Stimulated activated CD8-positive, alpha-beta memory T cell treated with anti-CD3 and anti-CD28 coated beads, Interleukin-15, amount 100 ng/mL, for 1 hour (primary cell): Measurements from ENCODE around the gene EXOC4.
"Not testable (repeated sequence)": the region's sequence is repeated elsewhere in the genome, so short reads cannot be mapped to it uniquely, and the experiment has no call there.

Experiments used
- DNase-seq: peaks from one replicate; pipeline ENCODE4 v3.0.0-alpha.2; 2020; ENCODE audit warnings: low read depth

The EXOC4 gene

DNA sequence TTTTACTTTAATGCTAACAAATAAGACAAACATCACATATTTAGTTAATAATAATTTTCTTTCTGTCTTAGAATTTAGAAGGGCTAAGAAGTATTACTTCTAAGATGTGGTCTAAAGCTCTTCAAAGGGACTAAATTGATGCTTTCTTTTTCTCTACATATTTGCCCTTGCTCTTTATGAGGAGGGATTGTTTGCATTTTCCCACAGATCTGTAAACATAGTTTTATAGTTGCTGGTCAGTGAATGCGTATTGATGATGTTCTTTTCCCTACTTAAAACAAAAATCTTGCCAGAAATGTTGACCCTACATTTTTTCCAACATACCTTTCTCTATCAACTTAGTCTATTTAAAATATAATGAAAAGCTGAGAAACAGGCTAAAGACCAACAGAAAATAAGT is 501.8 kb downstream of the EXOC4 start:
- DNase-seq, result no peak

DNA sequence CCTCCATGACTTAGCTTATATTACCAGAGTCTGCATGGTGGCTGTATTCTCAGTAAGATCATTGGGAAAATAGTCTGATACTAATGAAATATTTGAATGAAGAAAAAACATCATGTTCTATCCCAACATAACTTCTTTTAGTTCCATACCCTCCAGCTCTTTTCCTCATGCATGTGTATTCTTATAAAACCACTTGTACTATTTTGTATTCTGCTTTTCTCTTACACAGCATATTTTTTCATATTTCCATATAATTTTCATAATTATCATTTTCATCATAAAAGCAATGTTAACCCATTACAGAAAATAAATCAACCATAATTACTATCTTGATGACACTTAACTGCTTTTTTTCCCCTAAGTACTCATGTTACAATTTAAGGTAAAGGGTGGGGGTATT is 503.0 kb downstream of the EXOC4 start:
- DNase-seq, result no peak

DNA sequence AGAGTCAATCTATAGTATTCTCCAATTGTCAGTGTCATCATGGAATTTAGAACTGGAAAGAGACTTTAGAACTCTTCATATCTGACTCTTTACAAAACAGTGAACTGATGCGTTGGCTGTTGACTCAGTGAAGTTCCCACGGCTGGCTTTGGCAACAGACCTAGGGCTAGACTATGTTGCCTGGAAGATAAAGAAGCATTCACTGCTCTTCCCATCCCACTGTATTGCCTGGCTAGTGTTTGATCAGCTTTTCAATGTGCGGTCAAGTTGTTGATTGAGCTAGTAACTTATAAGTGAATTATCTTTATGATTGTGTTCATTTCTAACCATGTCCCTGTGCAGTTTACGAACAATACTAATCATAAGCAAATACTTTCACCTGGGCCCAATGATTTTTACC is 508.6 kb downstream of the EXOC4 start:
- DNase-seq, result no peak

DNA sequence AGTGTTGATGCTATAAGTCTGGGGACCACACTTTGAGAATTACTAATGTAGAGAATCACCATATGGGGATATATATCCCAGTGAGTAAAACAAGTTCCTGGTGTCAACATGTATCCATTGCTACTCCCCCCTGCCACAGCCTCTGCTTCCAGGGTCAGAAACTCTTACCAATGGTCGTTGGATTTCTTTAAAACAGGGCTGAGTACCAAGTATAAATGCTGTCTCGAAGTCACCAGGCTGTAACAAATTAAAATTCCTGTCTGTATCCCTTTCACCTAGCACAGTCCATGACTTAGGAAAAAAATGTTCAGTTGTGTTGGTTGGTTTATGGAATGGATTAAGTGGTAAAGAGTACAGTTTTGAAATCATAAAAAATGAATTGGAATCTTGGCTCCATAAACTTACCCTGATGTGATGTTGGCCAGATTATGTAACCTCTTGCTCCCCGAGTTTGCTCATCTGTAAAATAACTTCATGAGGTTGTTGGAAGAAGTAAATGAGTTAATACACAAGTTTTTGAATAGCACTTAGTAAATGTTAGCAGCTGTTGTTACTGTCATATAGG is 510.3 kb downstream of the EXOC4 start:
- no peak for DNase-seq

DNA sequence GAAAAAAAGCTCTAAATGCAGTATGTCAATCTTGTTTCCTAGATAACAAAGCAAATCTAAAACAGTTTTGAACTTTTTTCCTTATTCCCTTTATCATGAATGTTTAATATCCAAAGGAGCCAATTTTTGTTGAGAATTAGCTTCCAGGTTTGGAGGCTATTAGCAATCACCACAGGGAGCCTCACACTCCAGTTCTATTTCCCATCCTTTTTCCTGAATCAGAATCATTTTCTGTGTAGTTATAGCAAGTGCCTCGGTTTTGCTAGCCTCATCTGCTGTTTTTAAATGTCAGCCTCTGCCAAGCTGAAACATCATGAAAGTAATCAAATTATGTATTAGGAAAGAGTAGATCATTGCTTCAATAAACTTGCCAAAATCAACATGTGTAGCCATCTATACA is 516.8 kb downstream of the EXOC4 start:
- no peak for DNase-seq

DNA sequence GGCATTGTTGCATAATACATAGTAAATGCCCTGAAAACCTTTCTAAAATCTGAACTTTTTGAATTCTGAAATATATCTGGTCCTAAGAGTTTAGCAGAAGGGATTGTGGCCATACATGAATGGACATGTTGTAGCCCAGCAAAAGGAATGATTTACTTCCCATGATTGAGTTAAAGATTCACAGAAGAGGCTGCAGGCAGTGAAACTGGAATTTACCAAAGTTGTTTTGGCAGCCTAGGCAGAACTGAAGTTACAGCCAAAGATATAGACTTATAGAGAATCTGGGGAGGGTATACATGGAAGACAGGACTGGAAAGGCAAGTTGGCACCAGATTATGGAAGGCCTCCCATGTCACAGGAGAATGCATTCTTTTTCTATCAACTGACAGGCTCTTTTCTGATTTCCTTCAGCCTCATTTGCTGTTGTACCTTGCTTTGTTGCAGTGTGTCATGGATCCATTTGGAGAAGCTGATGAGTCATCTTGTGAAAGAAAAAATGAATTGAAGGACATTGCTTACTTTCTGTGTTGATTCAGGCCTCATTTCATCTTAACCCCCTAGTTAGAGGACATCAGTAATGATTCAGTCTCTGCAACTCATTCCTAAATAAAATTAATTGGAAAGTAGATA is 518.1 kb downstream of the EXOC4 start:
- DNase-seq, result no peak

DNA sequence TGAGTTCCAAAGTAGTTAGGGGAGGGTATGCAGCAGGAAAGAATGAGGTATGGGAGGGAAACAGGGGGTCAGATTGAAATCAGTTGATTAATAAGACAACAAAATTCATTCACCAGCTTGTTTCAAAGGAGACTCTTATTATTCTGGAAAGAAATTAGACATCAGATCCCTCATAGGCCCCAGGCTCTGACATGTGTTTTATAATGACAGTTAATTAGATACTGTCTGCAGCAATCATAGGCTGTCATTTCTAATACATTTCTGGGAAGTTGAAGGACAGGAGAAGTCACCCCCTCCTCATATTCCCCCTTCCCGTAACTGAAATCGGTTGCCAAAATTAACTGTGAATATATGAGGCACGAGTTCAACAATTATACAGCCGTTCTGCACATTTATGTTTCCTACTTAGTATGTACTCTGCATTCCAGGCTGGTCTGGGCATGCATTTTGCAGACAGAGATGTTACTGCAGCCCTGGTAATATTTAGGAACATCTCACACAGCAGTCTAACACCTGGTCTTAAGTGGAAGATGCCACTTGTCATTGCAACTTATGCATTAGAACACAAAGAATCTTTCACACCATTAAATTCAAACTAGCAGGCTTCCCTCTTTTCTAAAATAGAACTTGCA is 519.0 kb downstream of the EXOC4 start:
- no peak for DNase-seq

DNA sequence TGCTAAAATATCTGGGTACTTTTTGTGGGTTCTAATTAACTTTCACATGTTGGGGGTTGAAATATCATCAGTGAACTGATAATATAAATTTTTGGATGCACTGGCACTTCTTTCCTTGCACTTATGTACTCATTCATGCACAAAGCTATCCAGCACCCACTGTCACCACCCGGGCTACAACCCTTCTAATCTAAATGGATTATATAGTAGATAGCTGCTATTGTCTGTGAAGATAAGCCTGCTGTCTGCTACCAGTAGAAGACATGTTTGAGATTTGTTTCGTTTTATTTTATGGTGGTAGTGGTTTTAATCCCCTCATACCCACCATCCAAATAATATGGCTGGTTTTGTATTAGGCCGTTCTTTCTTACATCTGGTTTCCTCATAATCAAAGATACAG is 520.7 kb downstream of the EXOC4 start:
- DNase-seq, result no peak

DNA sequence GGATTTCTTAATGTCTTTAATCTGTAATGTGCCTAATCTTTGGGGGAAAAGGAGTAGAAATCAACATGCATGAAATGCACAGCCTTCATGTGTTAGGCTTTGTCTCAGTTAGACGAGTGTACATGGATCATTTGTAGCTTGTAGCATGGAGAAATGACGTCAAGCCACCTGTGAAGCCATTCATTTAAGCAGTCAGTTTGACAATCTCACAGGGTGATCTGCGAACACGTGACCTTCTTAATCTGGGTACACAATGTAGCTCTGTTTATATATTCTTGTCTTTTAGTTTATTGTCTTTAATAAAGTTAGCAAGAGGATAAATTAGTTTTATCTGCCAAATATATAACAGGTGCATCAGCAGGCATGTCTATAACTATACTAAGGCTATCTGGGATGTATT is 522.3 kb downstream of the EXOC4 start:
- no peak for DNase-seq

DNA sequence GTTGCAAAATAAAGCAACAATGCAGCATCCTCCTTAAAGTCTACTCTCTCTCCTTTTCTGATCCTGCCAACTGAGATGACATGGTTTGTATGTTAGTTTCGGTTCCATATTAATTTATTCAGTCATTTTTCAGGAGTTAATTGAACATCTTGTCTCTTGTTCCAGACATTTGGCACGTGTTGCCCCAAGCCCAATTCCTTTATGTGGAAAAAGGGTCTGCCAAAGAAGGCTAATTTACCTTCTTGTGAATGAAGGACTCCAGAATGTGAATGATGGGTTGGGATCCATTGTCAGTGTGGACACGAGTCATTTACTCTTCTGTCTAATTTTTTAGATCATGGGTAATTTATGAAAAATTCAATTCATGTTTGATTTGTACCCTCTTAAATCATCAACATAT is 523.4 kb downstream of the EXOC4 start:
- no peak for DNase-seq

DNA sequence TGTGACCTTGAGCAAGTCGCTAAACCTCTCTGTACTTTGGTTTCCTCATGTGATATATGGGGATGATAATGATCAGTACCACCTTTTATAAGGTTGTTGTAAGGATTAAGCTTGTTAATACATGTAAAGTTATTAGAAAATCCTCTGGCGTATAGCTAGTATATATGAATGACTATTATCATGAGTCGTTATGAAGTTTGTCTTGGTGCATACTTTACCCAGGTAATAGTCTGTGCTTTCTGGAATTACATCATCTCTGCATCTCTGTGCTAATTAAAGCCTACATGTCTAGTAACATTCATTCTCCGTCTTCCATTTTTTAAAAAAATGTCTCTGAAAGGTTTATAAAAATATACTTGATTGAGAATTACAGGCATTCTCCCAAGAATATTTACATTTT is 524.8 kb downstream of the EXOC4 start:
- no peak for DNase-seq

DNA sequence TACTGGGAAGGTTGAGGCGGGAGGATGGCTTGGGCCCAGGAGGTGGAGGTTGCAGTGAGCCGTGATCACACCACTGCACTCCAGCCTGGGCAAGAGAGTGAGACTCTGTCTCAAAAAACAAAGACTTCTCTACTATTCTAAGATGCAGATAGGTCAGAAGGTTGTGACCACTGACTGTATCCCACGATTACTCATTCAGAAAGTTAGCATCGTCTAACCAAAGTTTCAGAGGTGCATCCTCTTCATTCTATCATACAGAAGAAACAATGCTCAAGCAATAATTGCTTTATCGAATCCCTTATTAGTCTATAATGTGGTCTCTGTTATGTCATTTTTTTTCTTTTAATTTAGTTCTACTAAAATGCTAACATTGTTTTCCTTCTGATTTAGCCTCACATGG is 525.6 kb downstream of the EXOC4 start:
- DNase-seq, result no peak

DNA sequence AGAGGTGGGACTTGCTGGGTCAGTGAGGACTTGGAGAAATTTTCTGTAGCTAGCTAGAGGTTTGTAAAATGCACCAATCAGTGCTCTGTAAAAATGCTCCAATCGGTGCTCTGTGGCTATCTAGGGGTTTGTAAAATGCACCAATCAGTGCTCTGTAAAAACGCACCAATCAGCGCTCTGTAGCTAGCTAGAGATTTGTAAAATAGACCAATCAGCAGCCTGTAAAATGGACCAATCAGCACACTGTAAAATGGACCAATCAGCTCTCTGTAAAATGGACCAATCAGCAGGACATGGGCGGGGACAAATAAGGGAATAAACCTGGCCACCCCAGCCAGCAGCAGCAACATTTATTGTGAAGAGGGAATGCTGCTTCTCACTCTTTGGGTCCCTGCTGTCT is 526.7 kb downstream of the EXOC4 start:
- DNase-seq, result not testable (repeated sequence)

DNA sequence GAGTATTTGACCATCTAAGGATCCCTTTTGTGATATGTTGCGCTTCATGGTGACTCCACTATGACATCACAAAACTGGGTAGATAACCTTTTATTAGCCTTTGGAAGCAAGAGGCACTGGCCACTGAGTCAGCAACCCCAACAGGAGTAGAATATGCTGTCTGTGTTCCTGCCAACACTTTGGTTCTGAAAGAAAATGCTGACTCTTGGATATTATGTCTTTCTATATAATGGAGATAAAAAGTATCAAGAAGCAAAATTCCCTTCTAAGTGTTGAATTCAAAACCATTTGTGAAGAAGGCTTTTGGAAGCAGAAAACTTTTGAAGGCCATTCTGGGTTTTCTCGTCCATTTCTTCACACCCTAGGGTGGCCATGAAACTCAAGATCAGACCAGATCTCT is 528.0 kb downstream of the EXOC4 start:
- DNase-seq, result no peak

DNA sequence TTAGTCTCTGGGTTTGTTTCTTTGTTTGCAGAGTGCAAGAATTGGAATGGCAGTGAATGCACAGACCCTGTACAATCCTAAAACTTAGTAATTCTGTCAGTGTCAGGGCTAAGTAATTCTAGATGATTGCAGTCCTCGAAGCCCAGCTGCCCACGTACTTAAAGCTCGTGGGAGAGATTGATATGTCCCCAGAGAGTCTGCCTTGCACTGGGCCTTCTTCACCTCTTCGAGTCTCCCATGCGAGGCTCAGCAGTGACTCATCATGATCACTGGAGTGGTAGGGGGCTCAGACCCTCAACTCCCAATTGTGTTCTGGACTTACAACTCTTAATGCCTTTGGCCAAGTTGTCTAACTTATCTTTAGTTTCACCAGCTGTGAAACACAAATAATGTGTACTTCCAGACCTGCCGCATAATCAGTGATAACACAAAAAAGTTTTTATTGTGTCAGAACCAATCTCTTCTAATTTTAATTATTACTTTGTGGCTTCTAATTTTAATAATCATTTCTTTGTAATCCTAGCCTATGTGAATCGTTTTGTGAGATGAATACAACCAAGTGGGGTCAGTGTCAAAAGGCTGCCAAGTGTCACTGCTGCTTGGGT is 528.7 kb downstream of the EXOC4 start:
- DNase-seq, result no peak

DNA sequence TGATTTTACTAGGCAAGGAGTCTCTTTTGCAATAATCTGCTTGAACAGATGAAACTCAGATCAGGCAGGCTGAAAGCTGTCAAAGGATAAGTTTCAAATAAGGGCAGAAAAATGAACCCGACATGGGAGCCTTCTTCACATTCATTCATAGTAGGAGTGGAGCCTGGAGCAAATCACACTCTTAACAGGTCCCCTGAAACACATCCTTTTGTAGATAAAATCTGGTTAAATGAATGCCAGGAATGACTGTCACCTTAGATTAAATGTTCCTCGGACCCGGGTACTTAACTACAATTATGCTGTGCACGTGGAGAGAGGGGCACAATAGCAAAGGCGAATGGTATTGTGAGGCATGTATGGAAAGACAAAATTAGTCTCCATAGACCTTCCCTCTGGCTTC is 529.6 kb downstream of the EXOC4 start:
- DNase-seq, result no peak

DNA sequence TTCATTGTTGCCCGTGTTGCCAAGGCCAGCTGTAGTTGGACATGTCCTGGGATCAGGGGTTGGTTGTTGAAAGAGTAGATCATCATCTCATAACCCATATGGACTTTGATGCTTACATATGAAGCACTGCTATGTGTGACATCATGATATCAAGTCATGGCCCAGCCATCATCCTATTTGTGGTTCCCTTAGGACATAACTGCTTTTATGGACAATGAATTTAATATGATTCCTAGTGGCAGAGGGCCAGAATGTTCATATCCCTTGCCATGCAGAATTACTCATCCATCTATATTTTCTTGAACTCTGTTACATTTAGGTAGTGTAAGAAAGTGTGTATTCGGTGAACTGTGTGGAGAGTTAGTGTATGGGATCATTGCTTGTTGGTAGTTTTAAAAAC is 530.4 kb downstream of the EXOC4 start:
- DNase-seq, result no peak

DNA sequence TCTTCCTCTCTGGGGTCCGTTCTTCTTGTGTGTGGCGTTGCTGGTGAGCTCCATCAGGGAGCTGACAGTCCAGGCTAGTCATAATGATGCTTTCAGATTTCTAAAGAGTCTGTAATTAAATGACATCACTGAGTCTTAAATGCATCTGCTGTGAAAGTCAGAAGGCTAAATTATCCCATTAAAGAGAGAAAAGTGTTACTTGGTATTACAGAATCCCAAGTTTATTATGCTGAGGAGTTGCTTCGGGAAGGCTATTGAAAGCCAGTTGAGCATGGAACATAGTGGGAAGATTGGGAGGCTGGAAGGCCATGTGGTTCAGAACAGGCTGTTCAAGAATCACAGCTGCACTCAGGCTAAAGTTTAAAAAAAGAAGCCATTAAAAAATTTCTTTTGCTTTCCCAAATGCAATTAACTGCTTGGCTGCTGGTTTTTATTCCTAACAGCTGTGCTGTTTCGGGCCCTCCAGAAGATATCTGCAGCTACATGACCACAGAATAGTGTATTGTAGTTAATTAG is 531.7 kb downstream of the EXOC4 start:
- DNase-seq, result no peak

DNA sequence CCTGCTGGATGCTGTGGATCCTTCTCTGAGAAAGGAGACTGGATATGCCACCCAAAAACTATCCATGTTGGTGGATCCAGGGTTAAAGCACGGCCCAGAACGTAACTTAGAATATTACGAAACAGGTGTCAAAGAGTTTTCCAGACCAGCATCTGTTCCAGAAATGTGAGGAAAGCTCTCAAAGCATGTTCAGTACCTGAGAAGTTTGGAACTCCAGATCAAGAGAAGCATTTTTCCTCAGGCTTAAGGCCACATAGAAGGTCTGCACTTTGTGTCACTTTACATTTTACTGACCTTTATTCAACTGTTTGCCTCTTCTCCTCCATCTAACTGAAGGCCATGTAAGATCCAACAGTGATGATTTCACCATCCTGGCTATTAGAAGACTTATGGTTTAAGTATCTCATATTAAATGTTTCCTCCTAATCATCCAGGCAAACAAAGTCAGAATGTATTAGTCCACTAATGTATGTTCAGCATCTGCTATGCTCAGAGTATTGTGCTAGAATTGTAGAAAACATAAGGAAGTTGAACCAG is 533.6 kb downstream of the EXOC4 start:
- DNase-seq, result no peak

DNA sequence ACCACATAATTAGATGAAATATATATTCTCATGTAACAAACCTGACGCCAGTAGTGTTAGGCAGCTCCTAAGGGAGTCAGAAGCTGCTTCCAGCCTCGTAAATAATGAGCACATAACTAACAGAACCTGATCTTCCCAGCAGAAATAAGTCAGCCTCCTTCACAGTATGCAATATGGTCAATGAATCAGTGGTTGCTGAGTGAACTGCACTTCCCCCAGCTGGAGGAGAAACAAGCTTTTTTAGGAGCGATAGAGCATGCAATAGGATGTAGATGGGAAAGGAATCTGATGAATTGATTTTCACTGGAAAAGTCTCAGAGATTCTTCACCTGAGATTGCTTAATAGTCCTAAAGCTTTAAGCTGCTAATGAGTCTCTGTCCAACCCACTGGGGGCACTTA is 537.1 kb downstream of the EXOC4 start:
- DNase-seq, result no peak

DNA sequence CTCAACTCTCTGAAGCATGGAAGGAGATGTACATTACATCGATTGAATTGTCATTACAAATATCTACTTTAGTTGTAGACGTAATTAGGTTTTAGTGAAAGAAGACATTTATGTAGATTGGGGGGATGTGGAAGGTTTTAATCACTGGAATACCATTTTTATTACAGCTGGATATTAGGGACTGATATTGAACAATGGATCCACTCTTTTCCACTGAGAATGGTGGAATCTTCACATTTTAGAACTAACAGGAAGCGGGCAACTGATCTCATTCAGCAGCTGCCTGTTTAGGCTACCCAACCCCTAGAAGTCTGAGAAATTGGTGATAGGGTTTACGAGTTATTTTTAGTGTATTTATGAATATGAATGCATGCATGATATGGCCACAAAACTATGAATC is 538.0 kb downstream of the EXOC4 start:
- no peak for DNase-seq

DNA sequence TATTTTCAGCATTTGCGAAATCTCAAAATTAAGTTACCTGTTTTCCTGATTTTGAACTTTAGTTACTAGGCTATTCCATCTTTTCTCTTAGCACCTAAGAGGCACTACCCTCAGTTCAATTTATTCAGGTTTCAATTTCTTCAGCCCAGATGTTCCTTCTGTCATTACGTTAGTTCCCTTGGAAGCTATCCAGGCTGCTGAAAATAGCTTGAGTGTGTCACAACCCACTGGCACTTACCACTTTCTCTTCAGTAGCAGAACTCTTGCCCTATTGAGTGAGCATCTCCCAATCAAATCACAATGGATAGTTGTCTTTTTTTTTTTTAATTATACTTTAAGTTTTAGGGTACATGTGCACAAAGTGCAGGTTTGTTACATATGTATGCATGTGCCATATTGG is 541.6 kb downstream of the EXOC4 start:
- DNase-seq, result no peak

DNA sequence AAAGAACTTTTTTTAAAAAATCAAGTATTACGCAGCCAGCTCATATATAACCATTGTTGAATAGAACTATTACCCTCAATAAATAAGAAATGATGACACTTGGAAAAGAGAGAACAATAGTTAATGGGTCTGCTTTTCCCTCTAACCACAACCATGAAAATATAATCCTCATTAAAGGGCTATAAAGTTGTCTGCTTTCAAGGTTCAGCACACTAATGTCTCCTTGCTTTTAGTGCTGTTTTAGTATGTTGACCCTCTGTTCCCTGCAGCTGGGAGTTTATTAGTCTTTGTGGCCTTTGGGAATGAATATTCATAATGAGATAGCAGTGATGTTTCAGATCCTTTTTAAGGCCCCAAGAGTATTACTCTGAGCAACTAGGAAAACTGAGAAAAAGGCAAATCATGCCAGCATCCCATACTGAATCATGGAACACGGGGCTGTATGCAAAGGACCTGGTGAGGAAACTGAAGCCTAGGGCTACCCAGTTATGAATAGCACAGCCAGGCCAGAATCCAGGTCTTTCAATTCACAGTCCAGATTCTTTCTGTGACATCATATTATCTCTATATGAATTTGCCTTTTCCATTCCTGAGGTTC is 542.3 kb downstream of the EXOC4 start:
- DNase-seq, result no peak
